GM12864 (cell line): ENCODE results near the gene CAV2.
A peak's percentile ranks its signal among the peaks of the same experiment; 100 is the strongest.

Experiments
- DNase-seq: peaks from one replicate; pipeline ENCODE4 v3.0.0-alpha.2; 2011; ENCODE audit warnings: low read depth
- H3K4me3 ChIP-seq: 2 replicates; pipeline ENCODE4 v1.5.1; 2011; ENCODE audit warnings: mild to moderate bottlenecking, low read depth, low read length, control low read depth
- CTCF ChIP-seq: IDR thresholded peaks from 2 replicates; pipeline ENCODE4 v1.5.1; 2011; ENCODE audit warnings: low read depth, mild to moderate bottlenecking, moderate library complexity, low read length, control low read depth, inconsistent platforms; ENCODE audit errors: missing control alignments

The CAV2 gene

GRCh38 chr7:116521046-116521664 lies 21.6 kb downstream of the CAV2 start:
- no peak for TF ChIP-seq CTCF
- DNase-seq, result no peak

GRCh38 chr7:116522247-116522646 lies 22.7 kb downstream of the CAV2 start:
- H3K4me3 ChIP-seq, result no peak overlapping the region
- no peak for DNase-seq
- TF ChIP-seq CTCF, result no peak

More at GRCh38 chr7:116521046-116521664, 21.6 kb downstream of the CAV2 start:
- no peak overlapping the region for H3K4me3 ChIP-seq

DNA sequence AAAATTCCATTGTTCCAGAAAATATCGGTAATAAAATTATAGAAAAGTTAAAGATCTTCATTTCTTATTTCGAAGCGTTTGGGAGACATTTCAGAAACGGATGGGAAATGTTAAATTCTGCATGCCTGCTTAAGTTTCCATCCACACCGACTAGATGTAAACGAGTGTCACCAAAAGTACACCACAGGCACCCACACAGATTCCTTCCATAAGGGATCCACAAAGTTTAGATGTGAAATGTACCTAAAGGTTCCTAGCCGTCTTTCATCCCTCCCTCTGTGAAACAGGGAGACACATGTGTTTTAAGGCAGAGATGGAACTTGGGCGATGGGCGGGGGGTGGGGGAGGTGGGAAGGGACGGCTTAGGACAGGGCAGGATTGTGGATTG lies 24.7 kb downstream of the CAV2 start:
- H3K4me3 ChIP-seq, result no peak overlapping the region
- DNase-seq, result no peak
- no peak for TF ChIP-seq CTCF

DNA sequence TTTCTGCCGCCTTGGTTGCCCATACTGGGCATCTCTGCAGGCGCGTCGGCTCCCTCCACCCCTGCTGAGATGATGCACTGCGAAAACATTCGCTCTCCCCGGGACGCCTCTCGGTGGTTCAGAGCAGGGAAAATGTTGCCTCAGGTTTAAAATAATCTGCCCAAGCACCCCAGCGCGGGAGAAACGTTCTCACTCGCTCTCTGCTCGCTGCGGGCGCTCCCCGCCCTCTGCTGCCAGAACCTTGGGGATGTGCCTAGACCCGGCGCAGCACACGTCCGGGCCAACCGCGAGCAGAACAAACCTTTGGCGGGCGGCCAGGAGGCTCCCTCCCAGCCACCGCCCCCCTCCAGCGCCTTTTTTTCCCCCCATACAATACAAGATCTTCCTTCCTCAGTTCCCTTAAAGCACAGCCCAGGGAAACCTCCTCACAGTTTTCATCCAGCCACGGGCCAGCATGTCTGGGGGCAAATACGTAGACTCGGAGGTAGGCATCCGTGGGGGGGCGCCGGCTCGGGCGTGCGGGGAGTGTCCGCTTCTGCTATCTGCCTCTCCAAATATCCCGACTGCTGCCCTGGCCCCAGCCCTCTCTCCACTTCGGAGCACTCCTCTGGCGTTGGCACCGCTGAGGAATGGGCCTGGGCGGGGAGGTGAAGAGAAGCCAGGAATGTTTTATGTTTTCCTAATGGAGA lies 25.2 kb downstream of the CAV2 start, which contains the start of gene CAV1:
TSS of gene CAV1 (plus strand) at position 428 of the 689 bp plus-strand sequence. CDS start at position 455, 27 bp downstream.
- H3K4me3 ChIP-seq, result peak within 1 kb of the TSS; percentile 71
- TF ChIP-seq CTCF, result no peak
- no peak for DNase-seq

GRCh38 chr7:116525298-116525912 lies 25.9 kb downstream of the CAV2 start:
- no peak for DNase-seq
- H3K4me3 ChIP-seq, result peak overlapping the region; percentile 71

More at GRCh38 chr7:116525298-116525912, 25.9 kb downstream of the CAV2 start:
- TF ChIP-seq CTCF, result peak; percentile 19
